HCT116 (cell line): ENCODE data around the gene SORL1. TPM values are rescaled to one million over a fixed set of nuclear protein-coding genes. Genes with fewer than 3 reads are reported as not detected.

Source experiments
- ATAC-seq: fragments of 200-7000 bp; cut with Tn5 transposase; 2 replicates; pipeline ENCODE4 v1.9.1; 2020; ENCODE audit warnings: mild to moderate bottlenecking, moderate library complexity
- BruUV-seq: library from RNA; stranded (reverse); fragments of 400-500 nt; replicated peaks from 2 replicates; lab custom pipeline; 2021; lab: Mats Ljungman, UMichigan
- CTCF ChIA-PET: fragments of 300-600 bp; sonication (Branson Sonifier 250); formaldehyde crosslinking; loops from one replicate; lab custom pipeline; 2021; ENCODE audit warnings: antibody characterized with exemption; lab: Charles Lee
- POLR2A ChIA-PET: fragments of 300-600, 350-600 bp; sonication (Branson Sonifier 250); formaldehyde crosslinking; loops from one replicate; lab custom pipeline; 2021; ENCODE audit warnings: antibody characterized with exemption; lab: Charles Lee
- RAD21 ChIA-PET, 2 experiments: fragments of 300-600 bp; sonication (Branson Sonifier 250); formaldehyde crosslinking; loops; one replicate each; lab custom pipeline; 2023; ENCODE audit warnings: low total read pairs in 2 of 2; ENCODE audit not compliant: uncharacterized antibody in 2 of 2, unreplicated experiment in 2 of 2, low non-redundant PET in 1 of 2; lab: Charles Lee
- DNase-seq: peaks from one replicate; pipeline ENCODE4 v3.0.0-alpha.2; 2010; ENCODE audit warnings: low read depth, low spot score
- H2AFZ ChIP-seq: fragments of 200-600 bp; shearing (Covaris generic), sonication (generic); 2 replicates; pipeline ENCODE4 v1.6.1; 2017; ENCODE audit warnings: low read depth, mixed run types, mixed read lengths, antibody characterized with exemption, low read length; ENCODE audit not compliant: poor library complexity, severe bottlenecking
- H3K27ac ChIP-seq: 2 replicates; pipeline ENCODE4 v1.5.1; 2012; ENCODE audit warnings: low read depth, low read length
- H3K27me3 ChIP-seq: fragments of 200-600 bp; sonication (generic); 2 replicates; pipeline ENCODE4 v1.6.1; 2016; ENCODE audit warnings: mixed run types, low read length, mixed read lengths; ENCODE audit not compliant: insufficient read depth
- H3K36me3 ChIP-seq, 2 experiments: fragments of 200-500 bp in 1 of 2; fragments of 200-600 bp in 1 of 2; sonication (Bioruptor generic) in 1 of 2; sonication (generic) in 1 of 2; 2 replicates each; pipeline versions ENCODE4 v1.5.1 to v1.6.1; 2014 to 2016; ENCODE audit warnings: low read length in 2 of 2, inconsistent platforms in 1 of 2, mixed read lengths in 1 of 2, mixed run types in 1 of 2; ENCODE audit not compliant: insufficient read depth in 2 of 2, control insufficient read depth in 1 of 2
- H3K4me1 ChIP-seq, 2 experiments: fragments of 200-600 bp in 1 of 2; sonication (generic) in 1 of 2; 2 replicates each; pipeline versions ENCODE4 v1.5.1 to v1.6.1; 2012 to 2017; ENCODE audit warnings: low read length in 2 of 2, inconsistent platforms in 1 of 2, mild to moderate bottlenecking in 1 of 2, mixed read lengths in 1 of 2, mixed run types in 1 of 2, moderate library complexity in 1 of 2; ENCODE audit not compliant: insufficient read depth in 2 of 2, control insufficient read depth in 1 of 2
- H3K4me2 ChIP-seq: fragments of 200-600 bp; sonication (generic); 2 replicates; pipeline ENCODE4 v1.6.1; 2017; ENCODE audit warnings: mixed run types, low read length, mixed read lengths
- H3K4me3 ChIP-seq, 2 experiments: fragments of 200-600 bp in 1 of 2; sonication (generic) in 1 of 2; replicated peaks in 1 of 2; 2 replicates each; pipeline ENCODE4 v1.5.1; 2011 to 2016; ENCODE audit warnings: low read length in 2 of 2, control low read depth in 1 of 2, low read depth in 1 of 2, mild to moderate bottlenecking in 1 of 2, mixed read lengths in 1 of 2, mixed run types in 1 of 2
- H3K79me2 ChIP-seq: fragments of 200-600 bp; sonication (generic); 2 replicates; pipeline ENCODE4 v1.6.1; 2017; ENCODE audit warnings: mild to moderate bottlenecking, mixed run types, low read length, moderate library complexity, mixed read lengths; ENCODE audit not compliant: insufficient read depth
- H3K9ac ChIP-seq: fragments of 200-600 bp; sonication (generic); 2 replicates; pipeline ENCODE4 v1.6.1; 2016; ENCODE audit warnings: low read length, mixed read lengths
- H3K9me2 ChIP-seq: fragments of 200-600 bp; sonication (generic), shearing (Covaris generic); 2 replicates; pipeline ENCODE4 v1.6.1; 2017; ENCODE audit warnings: mixed run types, mild to moderate bottlenecking, moderate library complexity; ENCODE audit not compliant: insufficient read depth
- H3K9me3 ChIP-seq, 2 experiments: fragments of 200-500 bp in 1 of 2; fragments of 200-600 bp in 1 of 2; sonication (Bioruptor generic) in 1 of 2; sonication (generic) in 1 of 2; 2 replicates each; pipeline ENCODE4 v1.6.1; 2014 to 2017; ENCODE audit warnings: low read length in 2 of 2, mixed read lengths in 2 of 2, inconsistent platforms in 1 of 2, low read depth in 1 of 2, mild to moderate bottlenecking in 1 of 2, mixed run types in 1 of 2, moderate library complexity in 1 of 2; ENCODE audit not compliant: control insufficient read depth in 1 of 2, insufficient read depth in 1 of 2
- H4K20me1 ChIP-seq: fragments of 200-600 bp; sonication (generic), shearing (Covaris generic); 2 replicates; pipeline ENCODE4 v1.6.1; 2017; ENCODE audit warnings: mixed run types, mild to moderate bottlenecking, moderate library complexity; ENCODE audit not compliant: insufficient read depth
- ATF3 ChIP-seq: IDR thresholded peaks from 2 replicates; pipeline ENCODE4 v1.6.1; 2012
- CEBPB ChIP-seq: IDR thresholded peaks from 2 replicates; pipeline ENCODE4 v1.6.1; 2012; ENCODE audit warnings: low read depth
- CTCF ChIP-seq, 3 experiments: fragments of 200-600 bp in 1 of 3; sonication (generic) in 1 of 3; IDR thresholded peaks in 2 of 3; conservative IDR thresholded peaks in 1 of 3; 2 replicates each; pipeline ENCODE4 v1.5.1; 2012 to 2017; ENCODE audit warnings: low read depth in 2 of 3, low read length in 2 of 3, antibody characterized with exemption in 1 of 3, borderline replicate concordance in 1 of 3, control low read depth in 1 of 3, mild to moderate bottlenecking in 1 of 3, mixed read lengths in 1 of 3, mixed run types in 1 of 3, moderate library complexity in 1 of 3; ENCODE audit not compliant: insufficient read depth in 1 of 3
- EGR1 ChIP-seq: IDR thresholded peaks from 2 replicates; pipeline ENCODE4 v1.6.1; 2012; ENCODE audit warnings: low read depth
- ELF1 ChIP-seq: IDR thresholded peaks from 2 replicates; pipeline ENCODE4 v1.6.1; 2012; ENCODE audit warnings: low read depth, borderline replicate concordance
- FOSL1 ChIP-seq: IDR thresholded peaks from 2 replicates; pipeline ENCODE4 v1.6.1; 2012; ENCODE audit warnings: low read depth
- JUND ChIP-seq: IDR thresholded peaks from 2 replicates; pipeline ENCODE4 v1.6.1; 2012
- POLR2AphosphoS5 ChIP-seq: IDR thresholded peaks from 2 replicates; pipeline ENCODE4 v1.6.1; 2011; ENCODE audit warnings: mild to moderate bottlenecking, low read depth, low read length, moderate library complexity
- REST ChIP-seq: IDR thresholded peaks from 2 replicates; pipeline ENCODE4 v1.6.1; 2012; ENCODE audit warnings: low read depth
- SRF ChIP-seq: IDR thresholded peaks from 2 replicates; pipeline ENCODE4 v1.6.1; 2012; ENCODE audit warnings: low read depth
- TCF7L2 ChIP-seq: IDR thresholded peaks from 2 replicates; pipeline ENCODE4 v1.7.0; 2011; ENCODE audit warnings: borderline replicate concordance, inconsistent platforms; ENCODE audit not compliant: insufficient read depth, insufficient read length; ENCODE audit errors: extremely low read depth
- intact Hi-C: fragments of 100-400 bp; cut with micrococcal nuclease; formaldehyde crosslinking; loops from 2 replicates; pipeline ENCODE4 v1.10.0; 2022
- total RNA-seq: library from RNA; stranded (reverse); gene quantifications from one replicate; pipeline ENCODE4 v1.2.1, GENCODE V29; 2021; ENCODE audit not compliant: unreplicated experiment
- TF ChIP-seq, protein P1 (sequence below): IDR thresholded peaks from 2 replicates; pipeline ENCODE4 v1.6.1; 2012

Gene SORL1
- total RNA-seq, 1 experiment from 2014 or later = 17.4 TPM

DNA sequence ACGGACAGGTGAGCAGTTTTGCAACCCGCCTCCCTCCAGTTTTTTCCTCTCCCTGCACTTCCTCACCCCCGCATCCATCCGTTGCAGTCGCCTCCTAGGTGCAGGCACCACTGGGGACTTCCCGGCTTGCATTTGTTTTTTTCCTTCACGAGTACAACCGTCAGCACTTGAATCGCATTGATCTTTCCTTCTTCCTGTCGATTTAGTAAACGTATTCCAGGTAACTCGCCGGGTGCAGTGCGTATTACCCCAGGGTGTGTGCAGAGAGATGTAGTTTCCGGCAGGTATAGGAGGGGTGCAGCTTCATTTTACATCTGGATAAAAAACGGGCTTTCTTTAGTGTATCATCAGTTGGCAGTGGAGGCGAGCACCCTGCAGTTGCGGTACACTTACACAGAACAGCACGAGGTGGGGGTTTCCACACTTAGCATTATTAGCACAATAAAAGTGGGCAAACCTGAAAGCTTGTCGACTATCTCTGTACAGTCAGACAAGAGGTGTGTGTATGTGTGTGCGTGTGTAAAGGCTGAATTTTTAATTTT is 566 bp downstream of the SORL1 start, which contains the start of gene SORL1-AS1:
Gene SORL1-AS1, minus strand, starts transcription at position 359 of the 542 bp plus-strand sequence.
- H3K9me3 ChIP-seq = no peaks in the 10 kb centered on the region
- H3K9me2 ChIP-seq = no peaks in the 10 kb centered on the region
- DNase-seq = no peak
- peak within 1 kb of the TSS; percentile 94 for H2AFZ ChIP-seq
- BruUV-seq = no TSS peak
- no peaks in the 10 kb centered on the region for H3K27me3 ChIP-seq
- peaks cover 8 to 16% of the 10 kb centered on the region in 2 experiments; a peak in 3 of 4 replicates for H3K4me1 ChIP-seq
- H3K4me2 ChIP-seq = peak within 1 kb of the TSS; percentile 92
- CTCF ChIA-PET = interaction anchor here (0.6 kb wide), 1 partner anchor 12 kb away, joined by 3 read pairs; no protein-coding TSS in a partner anchor
- TF ChIP-seq JUND = no peak
- TF ChIP-seq EGR1 = peak; percentile 31; the same call in 1 of the 2 replicates
- peak within 1 kb of the TSS; percentile 68 for H3K27ac ChIP-seq
- RAD21 ChIA-PET = no interaction called here
- H3K4me3 ChIP-seq = peak within 1 kb of the TSS; percentile 69 to 87
- H3K79me2 ChIP-seq = no peaks in the 10 kb centered on the region
- H3K36me3 ChIP-seq = no peaks in the 10 kb centered on the region
- ATAC-seq = peak; percentile 30; the same call in 1 of the 2 replicates
- POLR2A ChIA-PET = interaction anchor here (0.6 kb wide), 1 partner anchor 14 kb away, joined by 4 read pairs; no protein-coding TSS in a partner anchor
- intact Hi-C loops = loop anchor here (1.0 kb wide), 1 partner anchor 139 kb away; no protein-coding TSS in a partner anchor
- H4K20me1 ChIP-seq = no peaks in the 10 kb centered on the region
- H3K9ac ChIP-seq = peak within 1 kb of the TSS; percentile 64

GRCh38 chr11:121453589-121454299 is 1.6 kb downstream of the SORL1 start:
- no peak overlapping the region for H3K4me3 ChIP-seq
- H3K4me2 ChIP-seq = peak overlapping the region; percentile 92; the same call in 1 of the 2 replicates
- DNase-seq (no peak), ATAC-seq (no peak)
- ChIA-PET RAD21 (no interaction called here), CTCF (no interaction called here), POLR2A (no interaction called here)
- BruUV-seq = TSS peak; percentile 49
- H3K27me3 ChIP-seq = no peaks in the 10 kb centered on the region
- H3K4me1 ChIP-seq = peaks cover 8 to 16% of the 10 kb centered on the region in 2 experiments; a peak in 3 of 4 replicates
- no peaks in the 10 kb centered on the region for H3K79me2 ChIP-seq
- no peak overlapping the region for H3K27ac ChIP-seq
- no peak overlapping the region for H3K9ac ChIP-seq
- H3K9me2 ChIP-seq = no peaks in the 10 kb centered on the region
- intact Hi-C loops = no loop called here
- no peak overlapping the region for H2AFZ ChIP-seq
- H4K20me1 ChIP-seq = no peaks in the 10 kb centered on the region
- H3K9me3 ChIP-seq = no peaks in the 10 kb centered on the region
- H3K36me3 ChIP-seq = no peaks in the 10 kb centered on the region
- TF ChIP-seq, protein P1, sequence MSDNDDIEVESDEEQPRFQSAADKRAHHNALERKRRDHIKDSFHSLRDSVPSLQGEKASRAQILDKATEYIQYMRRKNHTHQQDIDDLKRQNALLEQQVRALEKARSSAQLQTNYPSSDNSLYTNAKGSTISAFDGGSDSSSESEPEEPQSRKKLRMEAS = no peak
- TF ChIP-seq CEBPB = no peak
- TF ChIP-seq POLR2AphosphoS5 = no peak
- TF ChIP-seq SRF = no peak
- TF ChIP-seq FOSL1 = no peak
- TF ChIP-seq TCF7L2 = no peak
- TF ChIP-seq ELF1 = no peak
- no peak for TF ChIP-seq REST
- no peak for TF ChIP-seq EGR1
- TF ChIP-seq ATF3 = no peak
- no peak for TF ChIP-seq CTCF (IDR thresholded peaks at IDR 0.05 in 2 of 3, conservative IDR thresholded peaks at IDR 0.05 in 1 of 3; ENCODE audit: borderline replicate concordance in 1 of 3, insufficient read depth in 1 of 3, low read depth in 2 of 3, low read length in 2 of 3)
